MM.1S (cell line): ENCODE data around the gene IRS1.
"Not testable (repeated sequence)": the region's sequence is repeated elsewhere in the genome, so short reads cannot be mapped to it uniquely, and the experiment has no call there.

Experiments
- DNase-seq: peaks from one replicate; pipeline ENCODE4 v3.0.0-alpha.2; 2015
- H2AFZ ChIP-seq: fragments of 300-600 bp; sonication (generic); 2 replicates; pipeline ENCODE4 v1.6.0; 2016; ENCODE audit warnings: antibody characterized with exemption, low read length
- H3F3A ChIP-seq: fragments of 300-600 bp; sonication (generic); 2 replicates; pipeline ENCODE4 v1.6.1; 2016; ENCODE audit warnings: mild to moderate bottlenecking, antibody characterized with exemption, low read length, moderate library complexity, mixed read lengths; ENCODE audit not compliant: insufficient read depth
- H3K27ac ChIP-seq: fragments of 300-600 bp; sonication (generic); 2 replicates; pipeline ENCODE4 v1.5.1; 2016; ENCODE audit warnings: mild to moderate bottlenecking, low read length
- H3K27me3 ChIP-seq: fragments of 300-600 bp; sonication (generic); replicated peaks from 2 replicates; pipeline ENCODE4 v1.6.0; 2016; ENCODE audit warnings: low read length; ENCODE audit not compliant: insufficient read depth
- H3K36me3 ChIP-seq: fragments of 300-600 bp; sonication (generic); replicated peaks from 2 replicates; pipeline ENCODE4 v1.6.1; 2016; ENCODE audit warnings: mild to moderate bottlenecking, low read length, mixed read lengths; ENCODE audit not compliant: insufficient read depth
- H3K4me1 ChIP-seq: fragments of 300-600 bp; sonication (generic); 2 replicates; pipeline ENCODE4 v1.6.1; 2016; ENCODE audit warnings: low read length, mixed read lengths
- H3K4me2 ChIP-seq: fragments of 300-600 bp; sonication (generic); 2 replicates; pipeline ENCODE4 v1.6.0; 2016; ENCODE audit warnings: low read depth, low read length
- H3K4me3 ChIP-seq: fragments of 300-600 bp; sonication (generic); 2 replicates; pipeline ENCODE4 v1.5.1; 2016; ENCODE audit warnings: low read length, mixed read lengths
- H3K79me2 ChIP-seq: fragments of 300-600 bp; sonication (generic); 2 replicates; pipeline ENCODE4 v1.6.1; 2016; ENCODE audit warnings: mixed run types, low read length, mixed read lengths
- H3K9ac ChIP-seq: fragments of 300-600 bp; sonication (generic); 2 replicates; pipeline ENCODE4 v1.6.1; 2016; ENCODE audit warnings: low read length, mixed read lengths
- H3K9me2 ChIP-seq: fragments of 300-600 bp; sonication (generic); replicated peaks from 2 replicates; pipeline ENCODE4 v1.6.1; 2016; ENCODE audit warnings: mild to moderate bottlenecking, low read length, mixed read lengths; ENCODE audit not compliant: insufficient read depth
- H3K9me3 ChIP-seq: fragments of 300-600 bp; sonication (generic); replicated peaks from 2 replicates; pipeline ENCODE4 v1.6.1; 2016; ENCODE audit warnings: mild to moderate bottlenecking, low read length, mixed read lengths; ENCODE audit not compliant: insufficient read depth
- H4K20me1 ChIP-seq: fragments of 300-600 bp; sonication (generic); 2 replicates; pipeline ENCODE4 v1.6.1; 2016; ENCODE audit warnings: mild to moderate bottlenecking, low read length, moderate library complexity, mixed read lengths; ENCODE audit not compliant: insufficient read depth
- CTCF ChIP-seq: fragments of 300-600 bp; sonication (generic); IDR thresholded peaks from 2 replicates; pipeline ENCODE4 v1.5.1; 2016; ENCODE audit warnings: antibody characterized with exemption, low read length, mixed read lengths
- EZH2 ChIP-seq: fragments of 300-600 bp; sonication (generic); optimal IDR thresholded peaks from 2 replicates; pipeline ENCODE3; 2017; ENCODE audit warnings: low read depth, mild to moderate bottlenecking, antibody characterized with exemption, low read length, mixed read lengths
- EZH2phosphoT487 ChIP-seq: fragments of 300-600 bp; sonication (generic); IDR thresholded peaks from 2 replicates; pipeline ENCODE4 v1.6.1; 2018; ENCODE audit warnings: antibody characterized with exemption, low read length

IRS1 gene

DNA sequence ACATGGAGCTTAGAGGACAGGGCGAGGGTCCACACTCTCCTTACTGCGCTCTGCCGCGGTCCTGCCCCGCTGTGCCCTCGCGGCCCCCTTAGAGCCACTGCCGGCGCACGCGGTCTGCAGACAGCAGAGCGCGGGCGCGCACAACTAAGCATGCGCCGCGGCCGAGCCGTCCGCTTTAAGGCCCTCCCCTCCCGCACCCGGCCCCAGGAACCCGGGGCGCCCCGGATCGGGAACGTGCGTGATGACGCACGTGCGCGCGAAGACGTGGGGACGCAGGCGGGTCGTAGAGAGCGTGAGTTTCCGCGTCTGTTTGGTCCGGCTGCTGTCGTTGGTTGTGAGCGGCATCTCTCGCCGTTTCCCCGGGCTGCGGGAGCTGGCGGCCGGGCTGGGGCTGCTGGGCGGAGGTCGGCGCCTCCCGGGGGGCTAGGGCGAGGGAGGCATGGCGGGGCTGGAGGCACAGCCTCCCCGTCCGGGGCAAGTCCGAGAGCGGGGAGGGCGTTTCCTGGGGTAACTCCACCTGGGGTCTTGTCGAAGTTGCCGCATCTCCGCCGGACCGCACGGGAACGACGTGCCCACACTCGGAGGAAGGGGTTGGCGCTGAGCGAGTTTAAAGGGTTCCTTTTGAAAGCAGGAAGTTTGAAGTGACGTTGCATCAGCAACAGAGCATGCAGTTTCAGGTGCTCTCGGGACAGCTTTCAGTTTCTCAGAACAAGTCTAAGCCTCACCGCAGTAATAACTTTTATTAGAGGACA is 36.4 kb upstream of the IRS1 start, which contains the start of gene RHBDD1:
Gene RHBDD1 (plus strand): TSS at position 259 of the 752 bp plus-strand sequence. CDS start 28,640 bp downstream, outside the sequence.
- peak within 1 kb of the TSS; percentile 82 for H3K4me3 ChIP-seq
- H3K9me3 ChIP-seq = no peaks in the 10 kb centered on the region
- peaks cover 12% of the 10 kb centered on the region for H3K4me1 ChIP-seq
- DNase-seq = peak; percentile 96
- peak within 1 kb of the TSS; percentile 97 for H3K4me2 ChIP-seq
- no peaks in the 10 kb centered on the region; the same call in 1 of the 2 replicates for H3K36me3 ChIP-seq
- peaks cover 43% of the 10 kb centered on the region for H3K79me2 ChIP-seq
- H4K20me1 ChIP-seq = no peaks in the 10 kb centered on the region
- TF ChIP-seq EZH2phosphoT487 (no peak), CTCF (no peak), EZH2 (no peak)
- no peaks in the 10 kb centered on the region for H3K27me3 ChIP-seq
- H3F3A ChIP-seq = peaks cover 18% of the 10 kb centered on the region
- peak within 1 kb of the TSS; percentile 98 for H3K9ac ChIP-seq
- peak within 1 kb of the TSS; percentile 85 for H2AFZ ChIP-seq
- H3K27ac ChIP-seq = peak within 1 kb of the TSS; percentile 99
- no peaks in the 10 kb centered on the region for H3K9me2 ChIP-seq

DNA sequence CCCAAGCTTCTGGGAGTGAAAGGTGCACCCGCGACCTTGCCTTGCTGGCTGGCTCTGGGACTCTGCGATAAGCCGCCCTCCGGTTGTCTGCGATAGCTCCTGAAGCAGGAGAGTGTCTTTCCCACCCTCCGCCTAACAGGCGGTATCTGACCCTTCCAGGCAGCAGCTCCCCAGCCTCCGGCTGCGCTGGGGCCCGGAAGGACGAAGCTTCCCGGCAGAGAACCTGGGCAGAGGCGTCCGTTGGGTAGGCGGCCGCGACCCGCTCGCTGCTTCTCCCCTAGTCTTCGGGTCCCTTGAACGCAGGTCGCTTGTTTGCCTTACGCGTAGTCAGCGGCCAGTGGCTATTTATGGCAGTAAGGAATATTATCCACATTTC is 35.8 kb upstream of the IRS1 start:
- no peaks in the 10 kb centered on the region for H3K9me3 ChIP-seq
- peak overlapping the region; percentile 98 for H3K9ac ChIP-seq
- peak overlapping the region; percentile 82 for H3K4me3 ChIP-seq
- no peaks in the 10 kb centered on the region for H3K27me3 ChIP-seq
- H3K36me3 ChIP-seq = no peaks in the 10 kb centered on the region; the same call in 1 of the 2 replicates
- H2AFZ ChIP-seq = peak overlapping the region; percentile 85
- peaks cover 12% of the 10 kb centered on the region for H3K4me1 ChIP-seq
- H4K20me1 ChIP-seq = no peaks in the 10 kb centered on the region
- TF ChIP-seq EZH2 = no peak
- no peak for TF ChIP-seq CTCF
- no peak for TF ChIP-seq EZH2phosphoT487
- peak overlapping the region; percentile 99; the same call in 1 of the 2 replicates for H3K27ac ChIP-seq
- H3K79me2 ChIP-seq = peaks cover 42% of the 10 kb centered on the region
- peak; percentile 9 for DNase-seq
- peaks cover 18% of the 10 kb centered on the region for H3F3A ChIP-seq
- H3K4me2 ChIP-seq = peak overlapping the region; percentile 97
- no peaks in the 10 kb centered on the region for H3K9me2 ChIP-seq

- not testable (repeated sequence) for DNase-seq, H4K20me1 ChIP-seq, H3K9ac ChIP-seq, H3K27ac ChIP-seq, H3K27me3 ChIP-seq, H3K9me3 ChIP-seq, H2AFZ ChIP-seq, H3K9me2 ChIP-seq, H3K36me3 ChIP-seq
- Histone ChIP-seq H3F3A (peaks cover 18% of the 10 kb centered on the region), H3K79me2 (peaks cover 37% of the 10 kb centered on the region), H3K4me3 (peak overlapping the region; percentile 82), H3K4me1 (peaks cover 12% of the 10 kb centered on the region), H3K4me2 (peak overlapping the region; percentile 97; the same call in 1 of the 2 replicates)
These were observed 35.3 kb upstream of the IRS1 start for GRCh38 chr2:226834880-226835279.

DNA sequence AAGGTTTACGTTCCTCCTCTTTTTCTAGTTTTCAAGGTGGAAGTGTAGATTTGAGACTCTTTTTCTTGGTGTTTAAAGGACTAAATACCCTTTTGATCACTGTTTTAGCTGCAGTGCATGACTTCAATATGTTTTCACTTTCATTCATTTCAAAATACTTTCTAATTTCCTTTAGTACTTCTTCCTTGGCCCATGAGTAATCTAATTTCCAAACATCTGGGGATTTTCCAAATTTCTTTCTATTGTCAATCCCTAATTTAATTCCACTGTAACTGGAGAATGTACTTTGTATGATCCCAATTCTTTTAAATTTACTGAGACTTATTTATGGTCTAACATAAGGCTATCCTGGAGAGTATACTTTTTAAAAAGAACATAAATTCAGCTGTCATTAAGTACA is 32.4 kb upstream of the IRS1 start:
- peaks cover 10% of the 10 kb centered on the region for H3K79me2 ChIP-seq
- DNase-seq = no peak

More for the DNA sequence above, 32.4 kb upstream of the IRS1 start:
- Histone ChIP-seq H3K9ac (no peak overlapping the region), H3K27ac (no peak overlapping the region), H3K9me2 (no peaks in the 10 kb centered on the region), H3K4me3 (no peak overlapping the region), H4K20me1 (no peaks in the 10 kb centered on the region), H3K4me1 (peaks cover 8% of the 10 kb centered on the region), H3K9me3 (no peaks in the 10 kb centered on the region; the same call in 1 of the 2 replicates), H3K36me3 (no peaks in the 10 kb centered on the region), H3F3A (peaks cover 16% of the 10 kb centered on the region), H2AFZ (no peak overlapping the region), H3K4me2 (no peak overlapping the region), H3K27me3 (no peaks in the 10 kb centered on the region)
- no peak for TF ChIP-seq EZH2phosphoT487
- no peak for TF ChIP-seq EZH2
- TF ChIP-seq CTCF = no peak
